MCF 10A (cell line): ENCODE data around the gene CAMKMT. TPM values are rescaled to one million over a fixed set of nuclear protein-coding genes. Genes with fewer than 3 reads are reported as not detected.
A peak's percentile ranks its signal among the peaks of the same experiment; 100 is the strongest.

Source experiments
- BruUV-seq: library from RNA; stranded (reverse); fragments of 400-500 nt; replicated peaks from 2 replicates; lab custom pipeline; 2021; lab: Mats Ljungman, UMichigan
- CTCF ChIA-PET: fragments of 300-600 bp; sonication (Branson Sonifier 250); formaldehyde crosslinking; extraction: SDS; loops from one replicate; lab custom pipeline; 2021; ENCODE audit warnings: antibody characterized with exemption, inconsistent platforms; lab: Yijun Ruan, JAX
- POLR2A ChIA-PET: fragments of 300-600, 350-650 bp; sonication (Branson Sonifier 250); formaldehyde crosslinking; extraction: SDS; loops from one replicate; lab custom pipeline; 2020; ENCODE audit warnings: antibody characterized with exemption, inconsistent platforms; lab: Yijun Ruan, JAX
- DNase-seq: peaks from one replicate; pipeline ENCODE4 v3.0.0-alpha.2; 2018; ENCODE audit not compliant: unreplicated experiment
- H3K27ac Mint-ChIP-seq: one replicate; pipeline ENCODE4 v1.8.0; 2022; ENCODE audit warnings: mild to moderate bottlenecking, low read depth, mixed read lengths; ENCODE audit not compliant: unreplicated experiment
- H3K27me3 Mint-ChIP-seq: one replicate; pipeline ENCODE4 v1.8.0; 2022; ENCODE audit warnings: mixed read lengths; ENCODE audit not compliant: insufficient read depth, unreplicated experiment
- H3K36me3 Mint-ChIP-seq: one replicate; pipeline ENCODE4 v1.8.0; 2022; ENCODE audit warnings: mild to moderate bottlenecking, moderate library complexity, mixed read lengths; ENCODE audit not compliant: insufficient read depth, unreplicated experiment
- H3K4me1 Mint-ChIP-seq: one replicate; pipeline ENCODE4 v1.8.0; 2022; ENCODE audit warnings: mixed read lengths; ENCODE audit not compliant: insufficient read depth, unreplicated experiment
- H3K4me3 Mint-ChIP-seq: one replicate; pipeline ENCODE4 v1.8.0; 2022; ENCODE audit warnings: mild to moderate bottlenecking, moderate library complexity, mixed read lengths; ENCODE audit not compliant: unreplicated experiment
- H3K9me3 Mint-ChIP-seq: one replicate; pipeline ENCODE4 v1.8.0; 2022; ENCODE audit warnings: mixed read lengths; ENCODE audit not compliant: unreplicated experiment
- intact Hi-C: fragments of 100-400 bp; cut with micrococcal nuclease; formaldehyde crosslinking; loops from 2 replicates; pipeline ENCODE4 v1.14.1; 2022
- total RNA-seq: library from RNA; stranded (reverse); gene quantifications from 2 replicates; pipeline ENCODE4 v1.2.3, GENCODE V29; 2022
- TF ChIP-seq, protein P1 (sequence below): fragments of 200-600 bp; IDR thresholded peaks from one replicate; pipeline ENCODE4 v1.8.0; 2022; ENCODE audit warnings: antibody characterized with exemption, mild to moderate bottlenecking; ENCODE audit not compliant: unreplicated experiment

CAMKMT gene
- total RNA-seq, 1 experiment from 2014 or later = 9.9 TPM

DNA sequence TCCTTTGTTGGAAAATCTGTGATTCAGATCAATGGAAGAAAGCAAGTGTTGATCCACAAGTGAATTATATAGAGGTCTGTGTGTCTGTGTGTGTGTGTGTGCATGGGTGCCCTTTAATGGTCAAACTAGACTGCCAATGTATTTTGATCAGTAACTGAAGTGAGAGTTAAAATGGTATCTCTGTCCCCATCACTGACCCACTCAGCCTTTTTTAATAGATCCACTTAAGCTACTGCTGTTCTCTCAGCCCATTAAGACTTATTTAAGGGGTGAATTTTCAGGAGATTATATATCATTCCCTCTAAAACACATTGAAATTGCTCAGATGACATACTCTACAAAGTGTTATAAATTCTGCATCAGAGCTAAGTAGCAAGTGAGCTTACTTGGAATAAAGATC is 386.0 kb downstream of the CAMKMT start:
- Mint-ChIP-seq H3K4me3 (no peak overlapping the region), H3K27me3 (no peaks in the 10 kb centered on the region), H3K4me1 (peaks cover 11% of the 10 kb centered on the region), H3K36me3 (peaks cover 4% of the 10 kb centered on the region), H3K27ac (no peak overlapping the region), H3K9me3 (no peaks in the 10 kb centered on the region)
- intact Hi-C loops = no loop called here
- BruUV-seq = no TSS peak
- ChIA-PET CTCF (interaction anchor here (0.6 to 2.3 kb wide), 3 partner anchors 14 to 268 kb away, joined by 4 to 10 read pairs (median 4); no protein-coding TSS in a partner anchor), POLR2A (interaction anchor here (1.0 to 2.2 kb wide), 3 partner anchors 13 to 39 kb away, joined by 4 to 8 read pairs (median 6); no protein-coding TSS in a partner anchor)
- no peak for DNase-seq
- TF ChIP-seq, protein P1, sequence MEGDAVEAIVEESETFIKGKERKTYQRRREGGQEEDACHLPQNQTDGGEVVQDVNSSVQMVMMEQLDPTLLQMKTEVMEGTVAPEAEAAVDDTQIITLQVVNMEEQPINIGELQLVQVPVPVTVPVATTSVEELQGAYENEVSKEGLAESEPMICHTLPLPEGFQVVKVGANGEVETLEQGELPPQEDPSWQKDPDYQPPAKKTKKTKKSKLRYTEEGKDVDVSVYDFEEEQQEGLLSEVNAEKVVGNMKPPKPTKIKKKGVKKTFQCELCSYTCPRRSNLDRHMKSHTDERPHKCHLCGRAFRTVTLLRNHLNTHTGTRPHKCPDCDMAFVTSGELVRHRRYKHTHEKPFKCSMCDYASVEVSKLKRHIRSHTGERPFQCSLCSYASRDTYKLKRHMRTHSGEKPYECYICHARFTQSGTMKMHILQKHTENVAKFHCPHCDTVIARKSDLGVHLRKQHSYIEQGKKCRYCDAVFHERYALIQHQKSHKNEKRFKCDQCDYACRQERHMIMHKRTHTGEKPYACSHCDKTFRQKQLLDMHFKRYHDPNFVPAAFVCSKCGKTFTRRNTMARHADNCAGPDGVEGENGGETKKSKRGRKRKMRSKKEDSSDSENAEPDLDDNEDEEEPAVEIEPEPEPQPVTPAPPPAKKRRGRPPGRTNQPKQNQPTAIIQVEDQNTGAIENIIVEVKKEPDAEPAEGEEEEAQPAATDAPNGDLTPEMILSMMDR = no peak

DNA sequence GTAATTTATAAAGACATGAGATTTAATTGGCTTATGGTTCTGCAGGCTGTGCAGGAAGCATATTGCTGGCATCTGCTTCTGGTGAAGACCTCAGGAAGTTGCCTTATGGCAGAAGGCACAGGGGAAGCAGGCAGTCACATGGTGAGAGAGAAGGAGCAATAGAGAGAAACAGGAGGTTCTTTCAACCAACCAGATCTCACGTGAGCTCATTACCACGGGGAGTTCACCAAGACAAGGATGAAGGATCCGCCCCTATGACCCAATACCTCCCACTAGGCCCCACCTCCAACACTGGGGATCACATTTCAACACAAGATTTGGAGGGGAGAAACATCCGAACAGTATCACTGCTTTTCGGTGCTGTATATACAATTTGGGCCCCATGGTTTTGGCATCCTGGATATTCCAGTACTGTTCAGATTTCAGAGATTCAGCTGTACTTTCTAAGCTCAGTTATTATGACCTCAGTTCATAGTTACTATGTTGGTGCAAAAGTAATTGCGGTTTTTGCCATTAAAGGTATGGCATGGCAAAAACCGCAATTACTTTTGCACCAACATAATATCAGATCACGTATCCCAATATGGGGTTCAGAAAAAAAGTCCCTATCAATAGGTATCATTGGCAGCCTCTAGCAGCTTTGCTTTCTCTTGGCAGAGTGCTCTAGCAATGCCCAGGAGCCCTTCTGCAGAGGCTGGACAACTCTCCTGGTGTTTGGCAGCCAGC is 390.2 kb downstream of the CAMKMT start:
- CTCF ChIA-PET = interaction anchor here (1.4 kb wide), 1 partner anchor 36 kb away, joined by 3 read pairs; no protein-coding TSS in a partner anchor

DNA sequence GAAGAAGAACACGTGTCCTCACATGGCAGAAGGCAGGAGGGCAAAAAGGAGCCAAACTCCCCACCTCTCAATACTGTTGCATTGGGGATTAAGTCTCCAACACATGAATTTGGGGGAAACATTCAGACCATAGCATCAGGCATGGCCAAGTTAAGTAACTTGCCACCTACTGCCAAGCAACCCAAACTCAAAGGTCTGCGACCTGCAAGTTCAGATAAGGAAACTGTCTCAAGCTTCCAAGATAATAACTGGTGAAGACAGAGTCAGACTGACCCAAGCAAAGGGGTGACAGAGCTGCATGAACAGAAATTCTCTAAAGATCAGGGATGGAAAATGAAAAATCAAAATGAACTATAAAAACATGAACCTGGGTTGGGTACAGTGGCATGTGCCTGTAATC is 391.0 kb downstream of the CAMKMT start:
- Mint-ChIP-seq H3K4me1 (peaks cover 3% of the 10 kb centered on the region), H3K36me3 (peaks cover 4% of the 10 kb centered on the region), H3K9me3 (no peaks in the 10 kb centered on the region), H3K27me3 (no peaks in the 10 kb centered on the region), H3K27ac (no peak overlapping the region), H3K4me3 (no peak overlapping the region)
- BruUV-seq = no TSS peak
- ChIA-PET POLR2A (no interaction called here), CTCF (no interaction called here)
- DNase-seq = no peak
- intact Hi-C loops = no loop called here
- TF ChIP-seq, protein P1 = no peak

More for the DNA sequence above, 390.2 kb downstream of the CAMKMT start:
- BruUV-seq = no TSS peak
- POLR2A ChIA-PET = interaction anchor here (1.3 kb wide), 1 partner anchor 17 kb away, joined by 6 read pairs; no protein-coding TSS in a partner anchor
- Mint-ChIP-seq H3K4me3 (no peak overlapping the region), H3K4me1 (peaks cover 11% of the 10 kb centered on the region), H3K9me3 (no peaks in the 10 kb centered on the region), H3K27ac (no peak overlapping the region), H3K27me3 (no peaks in the 10 kb centered on the region), H3K36me3 (peaks cover 4% of the 10 kb centered on the region)
- TF ChIP-seq, protein P1 = no peak
- DNase-seq = peak; percentile 13
- intact Hi-C loops = no loop called here

DNA sequence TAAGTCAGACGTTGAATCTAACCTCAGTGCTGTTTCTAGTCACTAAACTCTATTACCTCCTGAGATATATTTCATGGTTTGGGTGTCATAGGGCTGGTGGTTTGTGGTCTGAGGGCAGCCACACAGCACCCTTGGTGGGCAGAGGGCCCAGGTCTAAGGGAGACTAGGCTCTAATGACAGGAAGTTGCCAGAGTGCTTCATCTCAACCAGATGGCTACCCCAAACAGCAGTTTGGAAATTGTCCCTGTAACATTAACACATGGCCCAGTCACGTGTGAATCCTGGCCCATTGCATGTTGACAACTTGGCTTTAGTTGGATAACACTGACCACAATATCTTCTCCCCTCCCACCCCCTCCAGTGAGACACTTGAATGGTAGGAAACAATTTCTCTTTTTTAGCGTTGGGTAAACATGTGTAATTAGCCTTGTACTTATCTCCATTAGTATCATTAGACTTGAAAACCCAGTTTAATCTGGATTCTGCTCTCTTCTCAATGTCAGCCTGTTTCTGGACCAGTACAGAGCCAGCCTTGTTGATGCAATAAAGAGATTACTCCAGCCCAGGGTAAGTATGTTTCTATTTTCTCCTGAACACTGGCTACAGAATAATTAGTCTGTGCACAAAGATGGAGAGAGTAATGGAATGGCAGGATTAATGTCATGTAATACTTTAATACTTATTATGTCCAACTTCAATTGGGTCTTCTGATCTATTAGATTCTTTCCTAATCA is 392.0 kb downstream of the CAMKMT start:
- no peaks in the 10 kb centered on the region for H3K27me3 Mint-ChIP-seq
- TF ChIP-seq, protein P1 = no peak
- CTCF ChIA-PET = no interaction called here
- H3K4me1 Mint-ChIP-seq = no peaks in the 10 kb centered on the region
- intact Hi-C loops = no loop called here
- POLR2A ChIA-PET = no interaction called here
- no peaks in the 10 kb centered on the region for H3K9me3 Mint-ChIP-seq
- no TSS peak for BruUV-seq
- DNase-seq = no peak
- H3K27ac Mint-ChIP-seq = no peak overlapping the region
- H3K4me3 Mint-ChIP-seq = no peak overlapping the region
- peaks cover 4% of the 10 kb centered on the region for H3K36me3 Mint-ChIP-seq
